ENCODE data around the gene JMJD8. TPM values are rescaled to one million over a fixed set of nuclear protein-coding genes. Genes with fewer than 3 reads are reported as not detected.

Gene JMJD8
- total and polyA plus RNA-seq, 9 of the 15 experiments (the other 6 are each of a cell fraction or from before 2014, with no cell fraction given) = 1.2 to 50.6 (median 29.3) TPM

GRCh38 chr16:702341-702740, 18.2 kb upstream of the JMJD8 start:
- peaks cover 15 to 67% of the 10 kb centered on the region in 2 experiments; a peak in 4 of 5 replicates for H3K27me3 ChIP-seq (ENCODE audit: control insufficient read depth in 2 of 2, insufficient read depth in 2 of 2, low read length in 2 of 2)
- no peak overlapping the region for H3K4me2 ChIP-seq (ENCODE audit: insufficient read depth, low read length)
- TF ChIP-seq RBM34 (IDR thresholded peaks at IDR 0.05; ENCODE audit: borderline replicate concordance, insufficient read depth, low read length) (no peak), ZNF24 (IDR thresholded peaks at IDR 0.05) (peak; percentile 91)
- H3K27ac ChIP-seq (ENCODE audit: extremely low read depth, low read depth, low read length) = no peak overlapping the region
- intact Hi-C loops (cut with micrococcal nuclease) (no loop called here), in situ Hi-C loops (cut with MboI) (no loop called here)
- ChIA-PET POLR2A (interaction anchor here (0.8 kb wide), 1 partner anchor 13 kb away, joined by 3 read pairs; no protein-coding TSS in a partner anchor), CTCF (ENCODE audit: low intra/inter-chr PET ratio) (no interaction called here)
- peaks cover 6% of the 10 kb centered on the region for H3K9me1 ChIP-seq (ENCODE audit: control insufficient read depth, insufficient read depth, low read length)
- H3K4me3 ChIP-seq = no peak overlapping the region
- WGBS (ENCODE audit: insufficient coverage, low coverage, missing lambda C conversion rate) = 18% methylated on average over 19 of the region's 19 CpGs
- peaks cover 0 to 66% of the 10 kb centered on the region in 2 experiments; a peak in 3 of 5 replicates for H3K4me1 ChIP-seq (replicated peaks in 1 of 2; ENCODE audit: control insufficient read depth in 2 of 2, insufficient read depth in 2 of 2, low read length in 2 of 2)
- no peaks in the 10 kb centered on the region for H3K79me2 ChIP-seq (ENCODE audit: control insufficient read depth, insufficient read depth, low read length)
- H3K36me3 ChIP-seq (ENCODE audit: control insufficient read depth, insufficient read depth, low read length) = no peaks in the 10 kb centered on the region
- ATAC-seq = no peak
- no peak overlapping the region for H3K9ac ChIP-seq (ENCODE audit: insufficient read depth in 1 of 2, low read depth in 2 of 2, low read length in 2 of 2)
- no peaks in the 10 kb centered on the region for H3K9me3 ChIP-seq (replicated peaks; ENCODE audit: control insufficient read depth, insufficient read depth, low read depth, low read length)
- H4K20me1 ChIP-seq (replicated peaks; ENCODE audit: control insufficient read depth, insufficient read depth, low read length) = peaks cover 28% of the 10 kb centered on the region
- no TSS peak for BruUV-seq (replicated peaks)
- FAIRE-seq = peak; percentile 32
- no peak overlapping the region for H2AFZ ChIP-seq (ENCODE audit: low read depth, low read length)
- no peak for DNase-seq (ENCODE audit: extremely low read depth in 1 of 4, low spot score in 3 of 4)

- Histone ChIP-seq H3K4me1 (replicated peaks in 1 of 2; ENCODE audit: control insufficient read depth in 2 of 2, insufficient read depth in 2 of 2, low read length in 2 of 2) (peaks cover under 1 to 61% of the 10 kb centered on the region in 2 experiments; a peak in 4 of 5 replicates), H4K20me1 (replicated peaks; ENCODE audit: control insufficient read depth, insufficient read depth, low read length) (peaks cover 28% of the 10 kb centered on the region), H3K9ac (ENCODE audit: insufficient read depth in 1 of 2, low read depth in 2 of 2, low read length in 2 of 2) (no peak overlapping the region), H2AFZ (ENCODE audit: low read depth, low read length) (no peak overlapping the region), H3K4me3 (no peak overlapping the region), H3K27me3 (ENCODE audit: control insufficient read depth in 2 of 2, insufficient read depth in 2 of 2, low read length in 2 of 2) (peaks cover 15 to 56% of the 10 kb centered on the region in 2 experiments; a peak in 4 of 5 replicates), H3K36me3 (ENCODE audit: control insufficient read depth, insufficient read depth, low read length) (no peaks in the 10 kb centered on the region), H3K79me2 (ENCODE audit: control insufficient read depth, insufficient read depth, low read length) (no peaks in the 10 kb centered on the region), H3K4me2 (ENCODE audit: insufficient read depth, low read length) (no peak overlapping the region), H3K9me1 (ENCODE audit: control insufficient read depth, insufficient read depth, low read length) (peaks cover 6% of the 10 kb centered on the region), H3K9me3 (replicated peaks; ENCODE audit: control insufficient read depth, insufficient read depth, low read depth, low read length) (no peaks in the 10 kb centered on the region), H3K27ac (ENCODE audit: extremely low read depth, low read depth, low read length) (no peak overlapping the region)
- CTCF ChIA-PET (ENCODE audit: low intra/inter-chr PET ratio) = no interaction called here
- no TSS peak for BruUV-seq (replicated peaks)
- WGBS (ENCODE audit: insufficient coverage, low coverage, missing lambda C conversion rate) = 1% methylated on average over 69 of the region's 76 CpGs
- FAIRE-seq (no peak), DNase-seq (ENCODE audit: extremely low read depth in 1 of 4, low spot score in 3 of 4) (peak; percentile 62 to 77 (median 73)), ATAC-seq (peak; percentile 86)
- POLR2A ChIA-PET = no interaction called here
- intact Hi-C loops (cut with micrococcal nuclease) = no loop called here
- in situ Hi-C loops (cut with MboI) = no loop called here
- TF ChIP-seq MAZ (CRISPR knock-in tag; conservative IDR thresholded peaks at IDR 0.05 in 1 of 2, IDR thresholded peaks at IDR 0.05 in 1 of 2) (peak in 1 of 2 experiments; percentile 49; a peak in 1 of 4 replicates), TOE1 (IDR thresholded peaks at IDR 0.05; ENCODE audit: borderline replicate concordance) (no peak), TOE1 (CRISPR knock-in tag; IDR thresholded peaks at IDR 0.05; ENCODE audit: borderline replicate concordance, low read depth) (no peak), POLR2A (conservative IDR thresholded peaks at IDR 0.05) (no peak), NR3C1 (CRISPR knock-in tag; IDR thresholded peaks at IDR 0.05) (peak; percentile 88; the same call in 1 of the 2 replicates)
- TF ChIP-seq, protein P1, sequence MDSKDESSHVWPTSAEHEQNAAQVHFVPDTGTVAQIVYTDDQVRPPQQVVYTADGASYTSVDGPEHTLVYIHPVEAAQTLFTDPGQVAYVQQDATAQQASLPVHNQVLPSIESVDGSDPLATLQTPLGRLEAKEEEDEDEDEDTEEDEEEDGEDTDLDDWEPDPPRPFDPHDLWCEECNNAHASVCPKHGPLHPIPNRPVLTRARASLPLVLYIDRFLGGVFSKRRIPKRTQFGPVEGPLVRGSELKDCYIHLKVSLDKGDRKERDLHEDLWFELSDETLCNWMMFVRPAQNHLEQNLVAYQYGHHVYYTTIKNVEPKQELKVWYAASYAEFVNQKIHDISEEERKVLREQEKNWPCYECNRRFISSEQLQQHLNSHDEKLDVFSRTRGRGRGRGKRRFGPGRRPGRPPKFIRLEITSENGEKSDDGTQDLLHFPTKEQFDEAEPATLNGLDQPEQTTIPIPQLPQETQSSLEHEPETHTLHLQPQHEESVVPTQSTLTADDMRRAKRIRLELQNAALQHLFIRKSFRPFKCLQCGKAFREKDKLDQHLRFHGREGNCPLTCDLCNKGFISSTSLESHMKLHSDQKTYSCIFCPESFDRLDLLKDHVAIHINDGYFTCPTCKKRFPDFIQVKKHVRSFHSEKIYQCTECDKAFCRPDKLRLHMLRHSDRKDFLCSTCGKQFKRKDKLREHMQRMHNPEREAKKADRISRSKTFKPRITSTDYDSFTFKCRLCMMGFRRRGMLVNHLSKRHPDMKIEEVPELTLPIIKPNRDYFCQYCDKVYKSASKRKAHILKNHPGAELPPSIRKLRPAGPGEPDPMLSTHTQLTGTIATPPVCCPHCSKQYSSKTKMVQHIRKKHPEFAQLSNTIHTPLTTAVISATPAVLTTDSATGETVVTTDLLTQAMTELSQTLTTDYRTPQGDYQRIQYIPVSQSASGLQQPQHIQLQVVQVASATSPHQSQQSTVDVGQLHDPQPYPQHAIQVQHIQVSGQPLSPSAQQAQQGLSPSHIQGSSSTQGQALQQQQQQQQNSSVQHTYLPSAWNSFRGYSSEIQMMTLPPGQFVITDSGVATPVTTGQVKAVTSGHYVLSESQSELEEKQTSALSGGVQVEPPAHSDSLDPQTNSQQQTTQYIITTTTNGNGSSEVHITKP (IDR thresholded peaks at IDR 0.05; ENCODE audit: partially characterized antibody) = no peak
- TF ChIP-seq, protein P2, sequence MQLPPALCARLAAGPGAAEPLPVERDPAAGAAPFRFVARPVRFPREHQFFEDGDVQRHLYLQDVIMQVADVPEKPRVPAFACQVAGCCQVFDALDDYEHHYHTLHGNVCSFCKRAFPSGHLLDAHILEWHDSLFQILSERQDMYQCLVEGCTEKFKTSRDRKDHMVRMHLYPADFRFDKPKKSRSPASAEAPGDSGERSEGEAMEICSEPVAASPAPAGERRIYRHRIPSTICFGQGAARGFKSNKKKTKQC (CRISPR knock-in tag; IDR thresholded peaks at IDR 0.05) = peak; percentile 83
Measured at GRCh38 chr16:700684-701584, 16.8 kb upstream of the JMJD8 start.

Data from K562 (cell line).